Measurements from ENCODE around the gene GIT2. TPM values are rescaled to one million over a fixed set of nuclear protein-coding genes. Genes with fewer than 3 reads are reported as not detected.
"Not testable (repeated sequence)": the region's sequence is repeated elsewhere in the genome, so short reads cannot be mapped to it uniquely, and the experiment has no call there.

Gene GIT2
- total RNA-seq, 2 donors from 2014 or later, result 87.5 to 94.2 TPM

DNA sequence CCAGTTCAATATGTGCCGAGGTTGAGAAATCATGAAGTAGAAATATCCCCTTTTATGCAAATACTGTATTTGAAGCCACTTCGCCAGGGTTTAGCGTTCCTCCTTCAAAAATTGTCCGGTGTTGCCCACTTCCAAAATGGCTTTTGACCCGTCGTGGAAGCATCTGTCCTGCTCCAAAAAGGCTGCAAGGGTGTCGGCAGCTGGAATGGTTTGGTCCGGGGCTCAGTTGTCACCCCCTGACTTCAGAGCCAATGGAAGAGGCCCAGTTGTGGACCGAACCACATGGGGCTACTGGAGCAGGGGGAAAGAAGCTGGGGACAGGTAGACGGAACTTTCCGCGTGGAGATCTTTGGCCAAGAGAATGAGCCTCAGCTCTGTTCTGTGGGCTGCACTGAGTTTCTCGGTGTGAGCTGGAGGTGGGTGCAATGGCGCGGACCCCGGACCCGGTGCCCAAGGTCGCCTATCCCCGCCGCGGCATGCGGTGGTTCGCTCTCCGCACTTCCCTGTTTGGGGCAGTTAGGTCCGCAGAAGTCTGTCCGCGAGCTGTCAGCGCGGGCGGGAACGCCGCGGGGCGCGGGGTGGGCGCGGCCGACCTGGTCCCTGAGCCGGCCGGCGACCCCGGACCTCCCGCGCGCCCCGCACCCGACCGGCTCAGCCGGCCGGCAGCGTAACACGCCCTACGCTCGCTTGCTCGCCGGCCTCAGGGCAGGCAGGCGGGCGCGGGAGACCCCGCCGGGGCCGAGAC is 2.9 kb upstream of the GIT2 start, which contains the start of gene ANKRD13A:
Gene ANKRD13A (plus strand): TSS at position 527 of the 745 bp plus-strand sequence. CDS start 259 bp downstream, outside the sequence.
- ATAC-seq, result peak; percentile 81 to 82
- peaks cover 45 to 62% of the 10 kb centered on the region in 2 donors for H3K4me1 Mint-ChIP-seq (ENCODE audit: low read depth in 2 of 2)

GRCh38 chr12:109998241-109998903 is 2.2 kb upstream of the GIT2 start:
- H3K36me3 Mint-ChIP-seq, result peaks cover 4% of the 10 kb centered on the region
- H3K27me3 Mint-ChIP-seq, result no peaks in the 10 kb centered on the region
- ATAC-seq (no peak), DNase-seq (ENCODE audit: low spot score) (no peak)
- peak overlapping the region; percentile 93 for H3K4me3 Mint-ChIP-seq
- no peaks in the 10 kb centered on the region for H3K9me3 Mint-ChIP-seq
- H3K27ac Mint-ChIP-seq, result peak overlapping the region; percentile 96 to 98
- H3K4me1 Mint-ChIP-seq (ENCODE audit: low read depth in 2 of 2), result peaks cover 43 to 64% of the 10 kb centered on the region in 2 donors

More for the DNA sequence above, 2.9 kb upstream of the GIT2 start, which contains the start of gene ANKRD13A:
- peak; percentile 89 for DNase-seq (ENCODE audit: low spot score)
- no peaks in the 10 kb centered on the region for H3K9me3 Mint-ChIP-seq
- peak within 1 kb of the TSS; percentile 98 for H3K4me3 Mint-ChIP-seq
- peak within 1 kb of the TSS; percentile 96 to 98 for H3K27ac Mint-ChIP-seq
- H3K36me3 Mint-ChIP-seq, result peaks cover 4% of the 10 kb centered on the region
- H3K27me3 Mint-ChIP-seq, result no peaks in the 10 kb centered on the region

- peaks cover 46 to 63% of the 10 kb centered on the region in 2 donors for H3K4me1 Mint-ChIP-seq (ENCODE audit: low read depth in 2 of 2)
- H3K9me3 Mint-ChIP-seq, result no peaks in the 10 kb centered on the region
- no peak for ATAC-seq
- peaks cover 4% of the 10 kb centered on the region for H3K36me3 Mint-ChIP-seq
- H3K4me3 Mint-ChIP-seq, result peak overlapping the region; percentile 25
- DNase-seq (ENCODE audit: low spot score), result no peak
- H3K27me3 Mint-ChIP-seq, result no peaks in the 10 kb centered on the region
- H3K27ac Mint-ChIP-seq, result peak overlapping the region; percentile 96 to 98
Observed at GRCh38 chr12:109997393-109997792, 1.2 kb upstream of the GIT2 start.

GRCh38 chr12:109996483-109996853 is 300 bp upstream of the GIT2 start:
- ATAC-seq (no peak), DNase-seq (ENCODE audit: low spot score) (no peak)
- H3K4me3 Mint-ChIP-seq, result peak overlapping the region; percentile 89
- no peaks in the 10 kb centered on the region for H3K27me3 Mint-ChIP-seq
- H3K4me1 Mint-ChIP-seq (ENCODE audit: low read depth in 2 of 2), result peaks cover 47 to 67% of the 10 kb centered on the region in 2 donors
- no peaks in the 10 kb centered on the region for H3K9me3 Mint-ChIP-seq
- peak overlapping the region; percentile 77 to 79 for H3K27ac Mint-ChIP-seq
- H3K36me3 Mint-ChIP-seq, result peaks cover 4% of the 10 kb centered on the region

DNA sequence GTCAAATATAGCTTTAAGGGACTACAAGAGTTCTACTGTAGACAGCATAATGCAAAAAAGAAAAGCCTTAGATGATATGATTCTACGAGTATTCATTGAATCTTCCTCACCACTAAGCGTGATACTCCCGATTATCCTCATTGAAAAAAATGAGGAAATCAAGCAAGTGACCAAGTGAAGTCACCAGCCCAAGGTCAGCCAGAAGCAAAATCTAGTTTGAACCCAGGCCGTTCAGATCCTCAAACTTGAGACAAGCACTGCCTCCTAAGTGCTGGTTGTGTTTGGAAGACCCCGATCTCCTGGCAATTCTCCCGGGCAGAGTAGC is 845 bp downstream of the GIT2 start:
- no peaks in the 10 kb centered on the region for H3K27me3 Mint-ChIP-seq
- no peak for ATAC-seq
- no peaks in the 10 kb centered on the region for H3K9me3 Mint-ChIP-seq
- peaks cover 48 to 69% of the 10 kb centered on the region in 2 donors for H3K4me1 Mint-ChIP-seq (ENCODE audit: low read depth in 2 of 2)
- H3K4me3 Mint-ChIP-seq, result peak overlapping the region; percentile 89
- peaks cover 4% of the 10 kb centered on the region for H3K36me3 Mint-ChIP-seq
- H3K27ac Mint-ChIP-seq, result peak overlapping the region; percentile 77 to 79
- no peak for DNase-seq (ENCODE audit: low spot score)

- Mint-ChIP-seq H3K9me3 (no peaks in the 10 kb centered on the region), H3K4me3 (peak overlapping the region; percentile 89), H3K27ac (peak overlapping the region; percentile 77 to 79), H3K4me1 (ENCODE audit: low read depth in 2 of 2) (peaks cover 46 to 65% of the 10 kb centered on the region in 2 donors), H3K27me3 (no peaks in the 10 kb centered on the region), H3K36me3 (peaks cover 1% of the 10 kb centered on the region)
- DNase-seq (ENCODE audit: low spot score) (no peak), ATAC-seq (no peak)
Observed at GRCh38 chr12:109994401-109995175, 1.6 kb downstream of the GIT2 start.

GRCh38 chr12:109993091-109993490 is 3.1 kb downstream of the GIT2 start:
- Mint-ChIP-seq H3K27me3 (no peaks in the 10 kb centered on the region), H3K27ac (peak overlapping the region; percentile 77 to 79), H3K4me1 (ENCODE audit: low read depth in 2 of 2) (peaks cover 42 to 63% of the 10 kb centered on the region in 2 donors), H3K9me3 (no peaks in the 10 kb centered on the region), H3K36me3 (peaks cover 9% of the 10 kb centered on the region), H3K4me3 (peak overlapping the region; percentile 89)
- no peak for ATAC-seq
- no peak for DNase-seq (ENCODE audit: low spot score)

- no peaks in the 10 kb centered on the region for H3K27me3 Mint-ChIP-seq
- no peak for ATAC-seq
- no peaks in the 10 kb centered on the region for H3K9me3 Mint-ChIP-seq
- no peak overlapping the region for H3K27ac Mint-ChIP-seq
- DNase-seq (ENCODE audit: low spot score), result no peak
- peaks cover 9% of the 10 kb centered on the region for H3K36me3 Mint-ChIP-seq
- H3K4me3 Mint-ChIP-seq, result no peak overlapping the region
- H3K4me1 Mint-ChIP-seq (ENCODE audit: low read depth in 2 of 2), result peaks cover 35 to 54% of the 10 kb centered on the region in 2 donors
Observed at GRCh38 chr12:109991586-109991985, 4.6 kb downstream of the GIT2 start.

DNA sequence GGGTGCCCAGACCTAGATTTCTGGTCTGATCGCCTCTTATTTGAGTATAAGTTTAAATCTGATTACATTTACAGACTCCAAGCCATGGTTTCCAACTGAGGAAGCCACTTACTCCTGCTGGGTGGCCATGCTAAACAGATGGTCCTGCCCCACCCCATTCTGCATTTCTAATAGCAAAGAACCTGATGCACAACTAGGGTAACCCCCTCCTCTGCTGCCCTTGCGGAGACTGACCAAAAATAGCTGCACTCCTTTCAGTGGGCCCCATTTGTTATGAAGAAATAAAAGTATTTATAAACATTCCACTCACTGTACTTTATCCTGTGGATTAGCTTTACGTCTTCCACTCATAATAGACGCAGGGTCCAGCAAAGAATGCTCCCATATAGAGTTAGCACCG is 6.8 kb downstream of the GIT2 start:
- Mint-ChIP-seq H3K9me3 (no peaks in the 10 kb centered on the region), H3K27me3 (no peaks in the 10 kb centered on the region), H3K4me1 (ENCODE audit: low read depth in 2 of 2) (peaks cover 26 to 36% of the 10 kb centered on the region in 2 donors), H3K36me3 (peaks cover 9% of the 10 kb centered on the region), H3K4me3 (no peak overlapping the region), H3K27ac (peak overlapping the region in 1 of 2 donors; percentile 53)
- DNase-seq (ENCODE audit: low spot score) (no peak), ATAC-seq (no peak)

- Mint-ChIP-seq H3K36me3 (peaks cover 9% of the 10 kb centered on the region), H3K27me3 (no peaks in the 10 kb centered on the region), H3K27ac (peak overlapping the region in 1 of 2 donors; percentile 53), H3K9me3 (no peaks in the 10 kb centered on the region), H3K4me1 (ENCODE audit: low read depth in 2 of 2) (peaks cover 23 to 31% of the 10 kb centered on the region in 2 donors), H3K4me3 (no peak overlapping the region)
- DNase-seq (ENCODE audit: low spot score) (no peak), ATAC-seq (no peak)
Observed at GRCh38 chr12:109988903-109989302, 7.3 kb downstream of the GIT2 start.

GRCh38 chr12:109988274-109988673 is 7.9 kb downstream of the GIT2 start:
- peaks cover 22 to 26% of the 10 kb centered on the region in 2 donors for H3K4me1 Mint-ChIP-seq (ENCODE audit: low read depth in 2 of 2)
- H3K27me3 Mint-ChIP-seq, result no peaks in the 10 kb centered on the region
- no peaks in the 10 kb centered on the region for H3K9me3 Mint-ChIP-seq
- H3K27ac Mint-ChIP-seq, result peak overlapping the region; percentile 31 to 58
- ATAC-seq, result no peak
- H3K4me3 Mint-ChIP-seq, result no peak overlapping the region
- DNase-seq (ENCODE audit: low spot score), result no peak
- H3K36me3 Mint-ChIP-seq, result peaks cover 13% of the 10 kb centered on the region

GRCh38 chr12:109987615-109988014 is 8.6 kb downstream of the GIT2 start:
- DNase-seq (ENCODE audit: low spot score) (no peak), ATAC-seq (peak in 1 of 2 donors; percentile 71)
- H3K27me3 Mint-ChIP-seq, result no peaks in the 10 kb centered on the region
- no peak overlapping the region for H3K4me3 Mint-ChIP-seq
- H3K36me3 Mint-ChIP-seq, result peaks cover 17% of the 10 kb centered on the region
- H3K27ac Mint-ChIP-seq, result peak overlapping the region; percentile 31 to 58
- no peaks in the 10 kb centered on the region for H3K9me3 Mint-ChIP-seq
- peaks cover 16 to 20% of the 10 kb centered on the region in 2 donors for H3K4me1 Mint-ChIP-seq (ENCODE audit: low read depth in 2 of 2)

DNA sequence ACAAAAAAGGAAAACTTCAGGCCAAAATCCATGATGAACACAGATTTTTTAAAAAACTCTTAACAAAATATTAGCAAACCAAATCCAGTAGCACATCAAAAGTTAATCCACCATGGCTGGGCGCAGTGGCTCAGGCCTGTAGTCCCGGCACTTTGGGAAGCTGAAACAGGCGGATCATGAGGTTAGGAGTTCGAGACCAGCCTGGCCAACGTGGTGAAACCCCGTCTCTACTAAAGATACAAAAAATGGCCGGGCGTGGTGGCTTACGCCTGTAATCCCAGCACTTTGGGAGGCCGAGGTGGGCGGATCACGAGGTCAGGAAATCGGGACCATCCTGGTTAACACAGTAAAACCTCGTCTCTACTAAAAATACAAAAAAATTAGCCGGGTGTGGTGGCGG is 9.9 kb downstream of the GIT2 start:
- not testable (repeated sequence) for H3K4me3 Mint-ChIP-seq; ATAC-seq; H3K9me3 Mint-ChIP-seq; DNase-seq (ENCODE audit: low spot score); H3K27me3 Mint-ChIP-seq
- Mint-ChIP-seq H3K27ac (peak overlapping the region in 1 of 2 donors; percentile 33), H3K36me3 (peaks cover 25% of the 10 kb centered on the region), H3K4me1 (ENCODE audit: low read depth in 2 of 2) (peaks cover 12 to 20% of the 10 kb centered on the region in 2 donors)

All from natural killer cell treated with Interleukin-12 subunit alpha and Interleukin-12 subunit beta and Interleukin-15 and Interleukin-18, amount 100 ng/mL, for 72 hours (primary cell).